Activated naive CD4-positive, alpha-beta T cell treated with anti-CD3 and anti-CD28 coated beads for 36 hours (primary cell): ENCODE results near the gene CHMP4B. TPM values are rescaled to one million over a fixed set of nuclear protein-coding genes. Genes with fewer than 3 reads are reported as not detected.

Experiments used
- CTCF ChIA-PET: fragments of 350-600 bp; sonication (Branson Sonifier 250); formaldehyde crosslinking; loops from one replicate; lab custom pipeline; 2021; ENCODE audit warnings: antibody characterized with exemption; lab: Charles Lee
- DNase-seq: peaks from one replicate; pipeline ENCODE4 v3.0.0-alpha.2; 2020
- H3K27ac Mint-ChIP-seq: one replicate; pipeline ENCODE4 v1.8.0; 2021; ENCODE audit warnings: mild to moderate bottlenecking, mixed read lengths
- H3K27me3 Mint-ChIP-seq: one replicate; pipeline ENCODE4 v1.8.0; 2021; ENCODE audit warnings: low read depth, mixed read lengths
- H3K36me3 Mint-ChIP-seq: one replicate; pipeline ENCODE4 v1.8.0; 2021; ENCODE audit warnings: low read depth, mixed read lengths
- H3K4me1 Mint-ChIP-seq: one replicate; pipeline ENCODE4 v1.8.0; 2021; ENCODE audit warnings: low read depth, mixed read lengths
- H3K4me3 Mint-ChIP-seq: one replicate; pipeline ENCODE4 v1.8.0; 2021; ENCODE audit warnings: mild to moderate bottlenecking, moderate library complexity, mixed read lengths
- H3K9me3 Mint-ChIP-seq: one replicate; pipeline ENCODE4 v1.8.0; 2021; ENCODE audit warnings: mixed read lengths
- intact Hi-C: fragments of 100-400 bp; cut with micrococcal nuclease; formaldehyde crosslinking; loops from one replicate; pipeline ENCODE4 v1.15.1; 2023
- total RNA-seq, 2 experiments: library from RNA; stranded (reverse); gene quantifications; one replicate each; pipeline ENCODE4 v1.2.3, GENCODE V29; 2021

CHMP4B gene
- total RNA-seq, 2 experiments from 2014 or later: 68.9 to 69.7 TPM

- H3K4me1 Mint-ChIP-seq: peaks cover 61% of the 10 kb centered on the region
- H3K27me3 Mint-ChIP-seq: no peaks in the 10 kb centered on the region
- CTCF ChIA-PET: no interaction called here
- peaks cover 26% of the 10 kb centered on the region for H3K36me3 Mint-ChIP-seq
- H3K9me3 Mint-ChIP-seq: no peaks in the 10 kb centered on the region
- no peak overlapping the region for H3K4me3 Mint-ChIP-seq
- intact Hi-C loops: no loop called here
- no peak overlapping the region for H3K27ac Mint-ChIP-seq
- DNase-seq: no peak
These were observed 25.1 kb downstream of the CHMP4B start for GRCh38 chr20:33836277-33836676.

- no peaks in the 10 kb centered on the region for H3K27me3 Mint-ChIP-seq
- peaks cover 68% of the 10 kb centered on the region for H3K4me1 Mint-ChIP-seq
- no peak for DNase-seq
- H3K27ac Mint-ChIP-seq: no peak overlapping the region
- CTCF ChIA-PET: no interaction called here
- no peaks in the 10 kb centered on the region for H3K9me3 Mint-ChIP-seq
- no peak overlapping the region for H3K4me3 Mint-ChIP-seq
- peaks cover 23% of the 10 kb centered on the region for H3K36me3 Mint-ChIP-seq
- intact Hi-C loops: no loop called here
These were observed 26.1 kb downstream of the CHMP4B start for GRCh38 chr20:33837096-33837830.

- Mint-ChIP-seq H3K27ac (no peak overlapping the region), H3K9me3 (no peaks in the 10 kb centered on the region), H3K36me3 (peaks cover 20% of the 10 kb centered on the region), H3K27me3 (no peaks in the 10 kb centered on the region), H3K4me1 (peaks cover 78% of the 10 kb centered on the region), H3K4me3 (no peak overlapping the region)
- intact Hi-C loops: no loop called here
- no peak for DNase-seq
- CTCF ChIA-PET: no interaction called here
These were observed 27.1 kb downstream of the CHMP4B start for GRCh38 chr20:33838035-33838864.

- Mint-ChIP-seq H3K36me3 (peaks cover 18% of the 10 kb centered on the region), H3K9me3 (no peaks in the 10 kb centered on the region), H3K27ac (no peak overlapping the region), H3K27me3 (no peaks in the 10 kb centered on the region), H3K4me1 (peaks cover 85% of the 10 kb centered on the region), H3K4me3 (no peak overlapping the region)
- DNase-seq: no peak
- intact Hi-C loops: no loop called here
- CTCF ChIA-PET: no interaction called here
These were observed 28.4 kb downstream of the CHMP4B start for GRCh38 chr20:33839591-33839990.

GRCh38 chr20:33840160-33840559 lies 29.0 kb downstream of the CHMP4B start:
- no peak overlapping the region for H3K4me3 Mint-ChIP-seq
- CTCF ChIA-PET: no interaction called here
- intact Hi-C loops: loop anchor here (5.0 kb wide), 1 partner anchor 48 kb away; no protein-coding TSS in a partner anchor
- no peak overlapping the region for H3K27ac Mint-ChIP-seq
- H3K36me3 Mint-ChIP-seq: peaks cover 13% of the 10 kb centered on the region
- H3K27me3 Mint-ChIP-seq: no peaks in the 10 kb centered on the region
- no peaks in the 10 kb centered on the region for H3K9me3 Mint-ChIP-seq
- no peak for DNase-seq
- peaks cover 83% of the 10 kb centered on the region for H3K4me1 Mint-ChIP-seq

GRCh38 chr20:33840759-33841435 lies 29.7 kb downstream of the CHMP4B start:
- CTCF ChIA-PET: interaction anchor here (0.5 to 1.2 kb wide), 3 partner anchors 10 to 25 kb away, joined by 3 read pairs; no protein-coding TSS in a partner anchor
- Mint-ChIP-seq H3K9me3 (no peaks in the 10 kb centered on the region), H3K36me3 (peaks cover 8% of the 10 kb centered on the region), H3K27ac (no peak overlapping the region), H3K27me3 (no peaks in the 10 kb centered on the region), H3K4me3 (no peak overlapping the region), H3K4me1 (peaks cover 82% of the 10 kb centered on the region)
- no peak for DNase-seq
- intact Hi-C loops: loop anchor here (5.0 kb wide), 1 partner anchor 49 kb away; no protein-coding TSS in a partner anchor

- DNase-seq: no peak
- CTCF ChIA-PET: interaction anchor here (0.6 to 1.2 kb wide), 3 partner anchors 11 to 219 kb away, joined by 3 read pairs; no protein-coding TSS in a partner anchor
- Mint-ChIP-seq H3K9me3 (no peaks in the 10 kb centered on the region), H3K36me3 (peaks cover 5% of the 10 kb centered on the region), H3K4me3 (no peak overlapping the region), H3K27me3 (no peaks in the 10 kb centered on the region), H3K27ac (no peak overlapping the region), H3K4me1 (peaks cover 82% of the 10 kb centered on the region)
- intact Hi-C loops: loop anchor here (5.0 kb wide), 1 partner anchor 49 kb away; no protein-coding TSS in a partner anchor
These were observed 30.3 kb downstream of the CHMP4B start for GRCh38 chr20:33841436-33841799.

GRCh38 chr20:33842346-33842745 lies 31.2 kb downstream of the CHMP4B start:
- Mint-ChIP-seq H3K36me3 (no peaks in the 10 kb centered on the region), H3K27ac (no peak overlapping the region), H3K4me1 (peaks cover 82% of the 10 kb centered on the region), H3K9me3 (no peaks in the 10 kb centered on the region), H3K4me3 (no peak overlapping the region), H3K27me3 (no peaks in the 10 kb centered on the region)
- no peak for DNase-seq
- intact Hi-C loops: loop anchor here (5.0 kb wide), 1 partner anchor 50 kb away; no protein-coding TSS in a partner anchor
- CTCF ChIA-PET: no interaction called here

GRCh38 chr20:33843050-33843449 lies 31.9 kb downstream of the CHMP4B start:
- H3K36me3 Mint-ChIP-seq: no peaks in the 10 kb centered on the region

GRCh38 chr20:33843854-33844253 lies 32.7 kb downstream of the CHMP4B start:
- Mint-ChIP-seq H3K4me3 (no peak overlapping the region), H3K4me1 (peaks cover 78% of the 10 kb centered on the region), H3K27ac (no peak overlapping the region), H3K36me3 (peaks cover 2% of the 10 kb centered on the region), H3K9me3 (no peaks in the 10 kb centered on the region), H3K27me3 (no peaks in the 10 kb centered on the region)
- intact Hi-C loops: loop anchor here (1.0 to 5.0 kb wide), 2 partner anchors 32 to 52 kb away; no protein-coding TSS in a partner anchor
- CTCF ChIA-PET: interaction anchor here (0.6 kb wide), 1 partner anchor 139 kb away, joined by 3 read pairs; no protein-coding TSS in a partner anchor
- DNase-seq: peak; percentile 71

More at GRCh38 chr20:33843050-33843449, 31.9 kb downstream of the CHMP4B start:
- no peaks in the 10 kb centered on the region for H3K9me3 Mint-ChIP-seq
- H3K27me3 Mint-ChIP-seq: no peaks in the 10 kb centered on the region
- CTCF ChIA-PET: interaction anchor here (0.7 to 1.1 kb wide), 2 partner anchors 15 to 50 kb away, joined by 3 read pairs; no protein-coding TSS in a partner anchor
- intact Hi-C loops: loop anchor here (5.0 kb wide), 1 partner anchor 51 kb away; no protein-coding TSS in a partner anchor
- no peak overlapping the region for H3K27ac Mint-ChIP-seq
- H3K4me1 Mint-ChIP-seq: peaks cover 78% of the 10 kb centered on the region
- H3K4me3 Mint-ChIP-seq: no peak overlapping the region
- no peak for DNase-seq

- no peak for DNase-seq
- CTCF ChIA-PET: no interaction called here
- Mint-ChIP-seq H3K27ac (no peak overlapping the region), H3K9me3 (no peaks in the 10 kb centered on the region), H3K4me3 (no peak overlapping the region), H3K27me3 (no peaks in the 10 kb centered on the region), H3K36me3 (peaks cover 14% of the 10 kb centered on the region), H3K4me1 (peaks cover 72% of the 10 kb centered on the region)
- intact Hi-C loops: no loop called here
These were observed 35.3 kb downstream of the CHMP4B start for GRCh38 chr20:33846291-33846935.
